Body of pancreas (tissue), 4 donors: ENCODE data around the gene ZMYND11.

Experiments used
- POLR2A ChIP-seq, 3 donors: fragments of 450-650 bp; IDR thresholded peaks; one replicate each; pipeline ENCODE4 v1.6.1; 2016; ENCODE audit warnings: antibody characterized with exemption in 3 of 3, mild to moderate bottlenecking in 2 of 3
- TF ChIP-seq, protein P1 (sequence below), 7 experiments: fragments of 450-650 bp in 4 of 7; fragments of 200-600 bp in 3 of 7; sonication (generic) in 3 of 7; IDR thresholded peaks; one replicate each; pipeline ENCODE4 v1.5.1; 2016 to 2019; ENCODE audit warnings: antibody characterized with exemption in 7 of 7

GRCh38 chr10:288316-289200 lies 153.3 kb downstream of the ZMYND11 start:
- TF ChIP-seq, protein P1, sequence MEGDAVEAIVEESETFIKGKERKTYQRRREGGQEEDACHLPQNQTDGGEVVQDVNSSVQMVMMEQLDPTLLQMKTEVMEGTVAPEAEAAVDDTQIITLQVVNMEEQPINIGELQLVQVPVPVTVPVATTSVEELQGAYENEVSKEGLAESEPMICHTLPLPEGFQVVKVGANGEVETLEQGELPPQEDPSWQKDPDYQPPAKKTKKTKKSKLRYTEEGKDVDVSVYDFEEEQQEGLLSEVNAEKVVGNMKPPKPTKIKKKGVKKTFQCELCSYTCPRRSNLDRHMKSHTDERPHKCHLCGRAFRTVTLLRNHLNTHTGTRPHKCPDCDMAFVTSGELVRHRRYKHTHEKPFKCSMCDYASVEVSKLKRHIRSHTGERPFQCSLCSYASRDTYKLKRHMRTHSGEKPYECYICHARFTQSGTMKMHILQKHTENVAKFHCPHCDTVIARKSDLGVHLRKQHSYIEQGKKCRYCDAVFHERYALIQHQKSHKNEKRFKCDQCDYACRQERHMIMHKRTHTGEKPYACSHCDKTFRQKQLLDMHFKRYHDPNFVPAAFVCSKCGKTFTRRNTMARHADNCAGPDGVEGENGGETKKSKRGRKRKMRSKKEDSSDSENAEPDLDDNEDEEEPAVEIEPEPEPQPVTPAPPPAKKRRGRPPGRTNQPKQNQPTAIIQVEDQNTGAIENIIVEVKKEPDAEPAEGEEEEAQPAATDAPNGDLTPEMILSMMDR (IDR thresholded peaks at IDR 0.05): no peak
- no peak for TF ChIP-seq POLR2A (IDR thresholded peaks at IDR 0.05)
